ENCODE measurements around the gene TPCN1.

TPCN1 gene

GRCh38 chr12:113242560-113242959 lies 21.3 kb downstream of the TPCN1 start:
- no peak for DNase-seq

- no peak for DNase-seq
These were observed 22.8 kb downstream of the TPCN1 start for GRCh38 chr12:113244047-113244460.

- no peak for DNase-seq
These were observed 23.3 kb downstream of the TPCN1 start for GRCh38 chr12:113244478-113244958.

- peak; percentile 96 for DNase-seq
These were observed 24.6 kb downstream of the TPCN1 start for GRCh38 chr12:113245695-113246477.

- DNase-seq = no peak
These were observed 25.3 kb downstream of the TPCN1 start for GRCh38 chr12:113246478-113247122.

- no peak for DNase-seq
These were observed 26.1 kb downstream of the TPCN1 start for GRCh38 chr12:113247123-113248050.

- DNase-seq = no peak
These were observed 27.0 kb downstream of the TPCN1 start for GRCh38 chr12:113248051-113248825.

- DNase-seq = no peak
These were observed 27.7 kb downstream of the TPCN1 start for GRCh38 chr12:113248842-113249435.

GRCh38 chr12:113249546-113249945 lies 28.3 kb downstream of the TPCN1 start:
- DNase-seq = no peak

GRCh38 chr12:113250045-113250444 lies 28.8 kb downstream of the TPCN1 start:
- DNase-seq = no peak

GRCh38 chr12:113251404-113252070 lies 30.3 kb downstream of the TPCN1 start:
- no peak for DNase-seq

- DNase-seq = no peak
These were observed 31.2 kb downstream of the TPCN1 start for GRCh38 chr12:113252494-113252893.

GRCh38 chr12:113253532-113254285 lies 32.4 kb downstream of the TPCN1 start:
- no peak for DNase-seq

GRCh38 chr12:113254298-113254697 lies 33.0 kb downstream of the TPCN1 start:
- DNase-seq = no peak

GRCh38 chr12:113257564-113257963 lies 36.3 kb downstream of the TPCN1 start:
- no peak for DNase-seq

- peak; percentile 55 for DNase-seq
These were observed 38.9 kb downstream of the TPCN1 start for GRCh38 chr12:113260127-113260526.

- no peak for DNase-seq
These were observed 39.5 kb downstream of the TPCN1 start for GRCh38 chr12:113260636-113261300.

GRCh38 chr12:113261847-113262470 lies 40.7 kb downstream of the TPCN1 start:
- no peak for DNase-seq

- DNase-seq = no peak
These were observed 41.4 kb downstream of the TPCN1 start for GRCh38 chr12:113262710-113263109.

Data from NCI-H748 treated with DMSO at 0.1 percent for 48 hours (cell line).